Measurements from ENCODE around the gene SAMD4A.

Gene SAMD4A

DNA sequence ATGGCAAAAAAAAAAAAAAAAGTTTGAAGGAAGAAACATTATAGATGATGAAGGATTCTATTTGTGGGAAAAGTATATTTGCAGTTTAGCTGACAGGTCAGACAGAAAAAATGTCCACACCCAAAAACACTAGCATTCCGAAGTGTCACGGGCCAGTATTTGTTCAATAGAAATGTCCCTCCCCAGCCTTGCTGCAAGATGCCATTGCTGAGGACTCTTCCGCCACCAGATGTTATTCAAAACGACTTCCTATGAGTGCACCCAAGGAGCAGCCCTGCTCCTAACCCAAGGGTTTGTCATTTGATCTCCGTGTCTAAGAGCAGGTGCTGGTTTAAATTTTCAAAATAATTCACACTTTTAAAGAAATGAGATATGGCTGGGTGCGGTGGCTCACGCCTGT is 172.6 kb downstream of the SAMD4A start:
- H3K4me1 ChIP-seq (ENCODE audit: insufficient read depth, low read length, severe bottlenecking): no peaks in the 10 kb centered on the region
- H3K4me3 ChIP-seq (ENCODE audit: low read depth, low read length, poor library complexity, severe bottlenecking): no peak overlapping the region
- H3K9me2 ChIP-seq (ENCODE audit: low read depth, low read length): no peaks in the 10 kb centered on the region
- no peaks in the 10 kb centered on the region for H3F3A ChIP-seq (ENCODE audit: insufficient read depth, low read length)
- no peak overlapping the region for H2AFZ ChIP-seq (ENCODE audit: low read length)
- H4K20me1 ChIP-seq (ENCODE audit: insufficient read depth, low read length): no peaks in the 10 kb centered on the region
- no peak overlapping the region for H3K27ac ChIP-seq (ENCODE audit: low read depth, low read length, poor library complexity, severe bottlenecking)
- H3K79me2 ChIP-seq (ENCODE audit: insufficient read depth, low read length): no peaks in the 10 kb centered on the region
- no peaks in the 10 kb centered on the region; the same call in 1 of the 2 replicates for H3K27me3 ChIP-seq (ENCODE audit: insufficient read depth, low read length)
- no peaks in the 10 kb centered on the region for H3K36me3 ChIP-seq (ENCODE audit: insufficient read depth, low read length)
- no peaks in the 10 kb centered on the region for H3K9me3 ChIP-seq (ENCODE audit: low read length)
- no peak overlapping the region for H3K4me2 ChIP-seq (ENCODE audit: low read length)
- no peak overlapping the region for H3K9ac ChIP-seq (ENCODE audit: low read length)
- TF ChIP-seq EZH2 (IDR thresholded peaks at IDR 0.05; ENCODE audit: borderline replicate concordance, low read length) (no peak), CTCF (IDR thresholded peaks at IDR 0.05; ENCODE audit: low read length) (no peak)

DNA sequence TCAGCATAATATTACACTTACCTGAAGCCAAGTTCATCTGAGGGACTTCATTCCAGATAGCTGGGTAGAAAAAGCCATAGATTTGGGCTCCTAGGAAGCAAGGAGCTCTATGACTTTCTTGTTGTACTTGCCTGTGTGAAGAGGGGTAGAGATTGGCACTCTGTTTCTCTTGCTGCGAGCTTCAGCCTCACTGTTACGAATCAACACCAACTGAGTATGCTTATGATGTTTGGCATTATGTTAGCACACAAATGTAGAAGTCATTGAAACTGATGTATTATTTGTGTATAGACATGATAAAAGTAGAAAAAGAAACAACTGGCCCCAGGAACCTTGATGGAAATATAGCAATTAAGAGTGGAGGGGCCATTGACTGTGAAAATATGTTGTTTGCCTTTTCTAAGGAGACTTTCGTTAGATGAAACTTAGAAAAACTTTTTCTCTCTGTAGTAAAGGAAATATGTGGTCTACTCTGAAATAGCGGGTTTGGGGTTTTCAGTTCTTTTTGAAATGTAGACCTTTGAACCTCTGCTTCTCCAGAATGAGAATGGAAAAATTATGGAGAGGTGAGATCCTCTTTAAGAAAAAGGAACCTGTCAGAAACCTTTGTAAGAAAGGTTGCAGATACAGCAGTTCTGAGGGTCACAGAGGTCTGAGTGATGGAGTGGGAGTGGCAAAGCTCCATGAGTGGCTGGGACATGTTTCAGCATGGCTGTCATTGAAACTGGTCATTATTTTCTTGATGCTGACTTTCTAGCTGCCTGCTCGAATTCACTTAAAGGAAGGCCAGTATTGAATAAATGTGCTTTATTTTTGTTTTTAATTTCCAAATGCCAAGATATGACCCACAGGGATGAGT is 175.8 kb downstream of the SAMD4A start:
- Histone ChIP-seq H3K9ac (ENCODE audit: low read length) (no peak overlapping the region), H3K9me3 (ENCODE audit: low read length) (no peaks in the 10 kb centered on the region), H3K27me3 (ENCODE audit: insufficient read depth, low read length) (no peaks in the 10 kb centered on the region), H3K9me2 (ENCODE audit: low read depth, low read length) (no peaks in the 10 kb centered on the region), H4K20me1 (ENCODE audit: insufficient read depth, low read length) (no peaks in the 10 kb centered on the region), H3K27ac (ENCODE audit: low read depth, low read length, poor library complexity, severe bottlenecking) (no peak overlapping the region), H3K79me2 (ENCODE audit: insufficient read depth, low read length) (no peaks in the 10 kb centered on the region), H3K36me3 (ENCODE audit: insufficient read depth, low read length) (no peaks in the 10 kb centered on the region), H3F3A (ENCODE audit: insufficient read depth, low read length) (no peaks in the 10 kb centered on the region), H3K4me1 (ENCODE audit: insufficient read depth, low read length, severe bottlenecking) (no peaks in the 10 kb centered on the region), H3K4me2 (ENCODE audit: low read length) (no peak overlapping the region), H2AFZ (ENCODE audit: low read length) (no peak overlapping the region), H3K4me3 (ENCODE audit: low read depth, low read length, poor library complexity, severe bottlenecking) (no peak overlapping the region)
- TF ChIP-seq CTCF (IDR thresholded peaks at IDR 0.05; ENCODE audit: low read length) (no peak), EZH2 (IDR thresholded peaks at IDR 0.05; ENCODE audit: borderline replicate concordance, low read length) (no peak)

GRCh38 chr14:54743382-54743781 is 176.5 kb downstream of the SAMD4A start:
- Histone ChIP-seq H3K79me2 (ENCODE audit: insufficient read depth, low read length) (no peaks in the 10 kb centered on the region), H3K4me2 (ENCODE audit: low read length) (no peak overlapping the region), H4K20me1 (ENCODE audit: insufficient read depth, low read length) (no peaks in the 10 kb centered on the region), H3K4me3 (ENCODE audit: low read depth, low read length, poor library complexity, severe bottlenecking) (no peak overlapping the region), H3K9ac (ENCODE audit: low read length) (no peak overlapping the region), H3K9me2 (ENCODE audit: low read depth, low read length) (no peaks in the 10 kb centered on the region), H3K27ac (ENCODE audit: low read depth, low read length, poor library complexity, severe bottlenecking) (no peak overlapping the region), H2AFZ (ENCODE audit: low read length) (no peak overlapping the region), H3K9me3 (ENCODE audit: low read length) (no peaks in the 10 kb centered on the region), H3F3A (ENCODE audit: insufficient read depth, low read length) (no peaks in the 10 kb centered on the region), H3K36me3 (ENCODE audit: insufficient read depth, low read length) (no peaks in the 10 kb centered on the region), H3K27me3 (ENCODE audit: insufficient read depth, low read length) (no peaks in the 10 kb centered on the region), H3K4me1 (ENCODE audit: insufficient read depth, low read length, severe bottlenecking) (no peaks in the 10 kb centered on the region)
- TF ChIP-seq EZH2 (IDR thresholded peaks at IDR 0.05; ENCODE audit: borderline replicate concordance, low read length) (no peak), CTCF (IDR thresholded peaks at IDR 0.05; ENCODE audit: low read length) (no peak)

All from OCI-LY1 (cell line).